A549 (cell line): ENCODE results near the gene PRR29. TPM values are rescaled to one million over a fixed set of nuclear protein-coding genes. Genes with fewer than 3 reads are reported as not detected.

Experiments
- ATAC-seq, 2 experiments: fragments of 200-7000 bp in 1 of 2; fragments of >200 bp in 1 of 2; cut with Nextera tagmentation in 1 of 2; cut with Tn5 transposase in 1 of 2; 3 replicates each; pipeline versions ENCODE4 v1.8.0 to v1.9.1; 2018 to 2020; ENCODE audit warnings: mild to moderate bottlenecking in 1 of 2, moderate library complexity in 1 of 2
- CTCF ChIA-PET: fragments of 300-600 bp; sonication (Branson Sonifier 250); formaldehyde crosslinking; extraction: SDS; loops from one replicate; lab custom pipeline; 2021; ENCODE audit warnings: antibody characterized with exemption, inconsistent platforms; lab: Yijun Ruan, JAX
- POLR2A ChIA-PET: fragments of 350-600 bp; formaldehyde crosslinking; extraction: SDS; loops from one replicate; lab custom pipeline; 2021; ENCODE audit warnings: antibody characterized with exemption, inconsistent platforms; lab: Yijun Ruan, JAX
- DNase-seq, 2 experiments: peaks; one replicate each; pipeline versions ENCODE4 v3.0.0 to v3.0.0-alpha.2; 2011 to 2016; ENCODE audit warnings: low read depth in 1 of 2, low spot score in 1 of 2
- FAIRE-seq: peaks from 2 replicates; lab custom pipeline; 2011; peaks lifted over from hg19 to GRCh38; lab: Jason Lieb, UNC
- H3K27ac ChIP-seq, 2 experiments: fragments of >200 bp; sonication (Bioruptor Twin); formaldehyde crosslinking; 3 replicates each; pipeline ENCODE4 v1.5.1; 2016 to 2017
- H3K4me1 ChIP-seq: fragments of >200 bp; sonication (Bioruptor Twin); formaldehyde crosslinking; 3 replicates; pipeline ENCODE4 v1.6.1; 2016
- H3K4me2 ChIP-seq: fragments of >200 bp; sonication (Bioruptor Twin); formaldehyde crosslinking; 3 replicates; pipeline ENCODE4 v1.6.1; 2016
- H3K4me3 ChIP-seq: fragments of >200 bp; sonication (Bioruptor Twin); formaldehyde crosslinking; 3 replicates; pipeline ENCODE4 v1.5.1; 2016
- H3K9me3 ChIP-seq: fragments of >200 bp; sonication (Bioruptor Twin); formaldehyde crosslinking; 3 replicates; pipeline ENCODE4 v1.6.1; 2016
- BCL3 ChIP-seq: fragments of >200 bp; sonication (Bioruptor Twin); formaldehyde crosslinking; IDR thresholded peaks from 3 replicates; pipeline ENCODE4 v1.6.1; 2016
- CBX8 ChIP-seq: fragments of 200-600 bp; sonication (generic); IDR thresholded peaks from 2 replicates; pipeline ENCODE4 v1.6.1; 2016
- CHD4 ChIP-seq: fragments of 200-600 bp; sonication (generic); IDR thresholded peaks from 2 replicates; pipeline ENCODE4 v1.6.1; 2016; ENCODE audit warnings: antibody characterized with exemption, mild to moderate bottlenecking, borderline replicate concordance
- CTCF ChIP-seq: fragments of >200 bp; sonication (Bioruptor Twin); formaldehyde crosslinking; IDR thresholded peaks from 3 replicates; pipeline ENCODE4 v1.5.1; 2016
- EHMT2 ChIP-seq: fragments of 200-600 bp; sonication (generic); IDR thresholded peaks from 2 replicates; pipeline ENCODE4 v1.6.1; 2016; ENCODE audit warnings: antibody characterized with exemption, low read depth, mild to moderate bottlenecking, moderate library complexity
- ESRRA ChIP-seq: fragments of 150-350 bp; IDR thresholded peaks from 2 replicates; pipeline ENCODE4 v1.6.1; 2014; ENCODE audit warnings: mild to moderate bottlenecking, low read length, borderline replicate concordance
- GATA3 ChIP-seq: IDR thresholded peaks from 2 replicates; pipeline ENCODE4 v1.6.1; 2012; ENCODE audit warnings: borderline replicate concordance
- HDAC2 ChIP-seq: fragments of 200-600 bp; sonication (generic); IDR thresholded peaks from 2 replicates; pipeline ENCODE4 v1.6.1; 2016
- HEYL ChIP-seq: fragments of 250-450 bp; sonication (Bioruptor Pico); IDR thresholded peaks from 2 replicates; pipeline ENCODE4 v1.8.0; 2021; ENCODE audit warnings: mild to moderate bottlenecking, moderate library complexity
- HOXB5 ChIP-seq: fragments of 250-450 bp; sonication (Bioruptor Pico); IDR thresholded peaks from 2 replicates; pipeline ENCODE4 v1.5.0; 2020; ENCODE audit warnings: mild to moderate bottlenecking, moderate library complexity
- MAFK ChIP-seq: fragments of 450-650 bp; IDR thresholded peaks from 2 replicates; pipeline ENCODE4 v1.6.1; 2014; ENCODE audit not compliant: partially characterized antibody
- MYC ChIP-seq: IDR thresholded peaks from 2 replicates; pipeline ENCODE4 v1.6.1; 2012; ENCODE audit warnings: mild to moderate bottlenecking, inconsistent platforms, low read length, improper control_type of control experiment, borderline replicate concordance
- PHF8 ChIP-seq: fragments of 200-600 bp; sonication (generic); IDR thresholded peaks from 2 replicates; pipeline ENCODE4 v1.6.1; 2016; ENCODE audit warnings: low read depth, mild to moderate bottlenecking, antibody characterized with exemption, moderate library complexity, borderline replicate concordance
- RAD21 ChIP-seq, 2 experiments: fragments of >200 bp in 1 of 2; sonication (Bioruptor Twin) in 1 of 2; formaldehyde crosslinking in 1 of 2; IDR thresholded peaks in 1 of 2; conservative IDR thresholded peaks in 1 of 2; 2 replicates in 1 of 2; 3 replicates in 1 of 2; pipeline ENCODE4 v1.6.1; 2012 to 2018; ENCODE audit warnings: inconsistent platforms in 1 of 2
- RARB ChIP-seq: fragments of 250-450 bp; sonication (Bioruptor Pico); IDR thresholded peaks from 2 replicates; pipeline ENCODE4 v1.8.0; 2021; ENCODE audit warnings: mild to moderate bottlenecking, moderate library complexity
- RNF2 ChIP-seq: fragments of 200-600 bp; sonication (generic); IDR thresholded peaks from 2 replicates; pipeline ENCODE4 v1.6.1; 2016; ENCODE audit warnings: low read depth, mild to moderate bottlenecking, antibody characterized with exemption, moderate library complexity, borderline replicate concordance
- SMC3 ChIP-seq: fragments of >200 bp; sonication (Bioruptor Twin); formaldehyde crosslinking; IDR thresholded peaks from 3 replicates; pipeline ENCODE4 v1.6.1; 2018; ENCODE audit warnings: inconsistent platforms
- SREBF2 ChIP-seq: fragments of 450-650 bp; IDR thresholded peaks from 2 replicates; pipeline ENCODE4 v1.6.1; 2014; ENCODE audit warnings: mild to moderate bottlenecking, moderate library complexity
- USF2 ChIP-seq: fragments of 450-650 bp; IDR thresholded peaks from 2 replicates; pipeline ENCODE4 v1.6.1; 2014; ENCODE audit warnings: antibody characterized with exemption
- WGBS: methylation state at CpG from one replicate; pipeline ENCODE4 v1.1.6; 2017; ENCODE audit errors: missing lambda C conversion rate; 5-methylcytosine and 5-hydroxymethylcytosine counted together
- polyA plus RNA-seq, 4 experiments: library from polyadenylated mRNA; depleted of rRNA in 3 of 4; stranded (reverse); fragments of >200 nt; fragmentation: RNase III in 1 of 4; extraction: RNeasy Plus Mini Kit Qiagen cat#74134 plus additional on column Dnase treatment in 1 of 4; gene quantifications; 2 replicates in 3 of 4; 3 replicates in 1 of 4; pipeline ENCODE4 v1.2.3, GENCODE V29; 2011 to 2017

Gene PRR29
- polyA plus RNA-seq, 2 of the 4 experiments (the other 2 are of a cell fraction) = 0.44 to 0.67 TPM

GRCh38 chr17:64016231-64016784 is 18.2 kb downstream of the PRR29 start:
- WGBS = 50% methylated on average over 5 of the region's 5 CpGs
- Histone ChIP-seq H3K9me3 (no peaks in the 10 kb centered on the region), H3K4me2 (no peak overlapping the region), H3K27ac (no peak overlapping the region)
- ATAC-seq = peak; percentile 78 to 83
- CTCF ChIA-PET = interaction anchor here (0.5 to 16.1 kb wide), 22 partner anchors 8 to 389 kb away, joined by 3 to 386 read pairs (median 4); partner anchors contain the start of genes CSHL1 and GH1
- POLR2A ChIA-PET = interaction anchor here (0.6 to 0.7 kb wide), 2 partner anchors 54 to 97 kb away, joined by 3 to 6 read pairs; no protein-coding TSS in a partner anchor
- TF ChIP-seq SMC3 (peak; percentile 32; the same call in 1 of the 3 replicates), MYC (no peak), CTCF (peak; percentile 31; the same call in 2 of the 3 replicates), USF2 (no peak), HOXB5 (CRISPR knock-in tag) (no peak), RAD21 (conservative IDR thresholded peaks at IDR 0.05 in 1 of 2, IDR thresholded peaks at IDR 0.05 in 1 of 2) (peak in 1 of 2 experiments; percentile 16; a peak in 2 of 5 replicates)
- TF ChIP-seq, all 56 proteins: peak for 3
- Histone ChIP-seq H3K4me3 (no peak overlapping the region), H3K4me1 (no peaks in the 10 kb centered on the region)
- DNase-seq = no peak
- no peak for FAIRE-seq

- Histone ChIP-seq H3K27ac (no peak overlapping the region), H3K4me1 (no peaks in the 10 kb centered on the region), H3K4me2 (no peak overlapping the region), H3K9me3 (no peaks in the 10 kb centered on the region)
- DNase-seq (no peak), FAIRE-seq (no peak)
- CTCF ChIA-PET = interaction anchor here (0.9 to 16.1 kb wide), 21 partner anchors 9 to 137 kb away, joined by 3 to 386 read pairs (median 4); partner anchors contain the start of genes CSHL1 and GH1
- WGBS = 90% methylated on average over 3 of the region's 3 CpGs
- no peak for TF ChIP-seq PHF8
- TF ChIP-seq MAFK = no peak
- TF ChIP-seq HDAC2 = no peak
- no peak for TF ChIP-seq ESRRA
- no peak for TF ChIP-seq CBX8
- TF ChIP-seq HEYL (CRISPR knock-in tag) = no peak
- no peak for TF ChIP-seq EHMT2
- TF ChIP-seq SREBF2 = no peak
- TF ChIP-seq HOXB5 (CRISPR knock-in tag) = no peak
- no peak for TF ChIP-seq RARB (CRISPR knock-in tag)
- TF ChIP-seq MYC = no peak
- TF ChIP-seq CHD4 = no peak
- TF ChIP-seq RNF2 = no peak
- no peak for TF ChIP-seq GATA3
- TF ChIP-seq BCL3 = no peak
- TF ChIP-seq, all 56 proteins: peak for 0
- ATAC-seq = no peak
- POLR2A ChIA-PET = interaction anchor here (1.3 kb wide), 1 partner anchor 128 kb away, joined by 4 read pairs; no protein-coding TSS in a partner anchor
- H3K4me3 ChIP-seq = no peak overlapping the region
These were observed 18.8 kb downstream of the PRR29 start for GRCh38 chr17:64016974-64017373.
